GM19025 (cell line): ENCODE results near the gene SH3RF3.

Experiments
- ATAC-seq: cut with Tn5 transposase; IDR thresholded peaks from one replicate; pipeline ENCODE4 v1.9.1; 2021; ENCODE audit warnings: mild to moderate bottlenecking, low read depth, moderate library complexity; ENCODE audit not compliant: unreplicated experiment

SH3RF3 gene

DNA sequence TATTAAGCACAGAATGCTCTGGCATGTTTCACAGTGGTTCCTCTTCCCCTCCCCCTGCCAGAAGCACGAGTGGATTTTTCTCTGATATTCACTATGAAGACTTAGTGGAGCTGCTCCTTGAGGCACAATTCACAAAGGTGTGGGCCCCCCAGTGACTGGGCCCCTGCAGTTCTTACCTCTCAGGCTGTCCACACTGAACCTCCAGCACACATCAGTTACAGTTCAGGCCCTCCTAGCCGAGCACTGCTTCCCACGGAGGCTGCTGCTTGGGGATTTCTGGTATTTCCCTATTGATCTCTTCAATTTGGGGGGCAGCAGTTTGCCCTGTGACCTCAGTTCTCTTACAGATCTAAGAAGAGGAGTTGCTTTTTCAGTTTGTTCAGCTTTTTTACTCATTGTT, 236.1 kb downstream of the SH3RF3 start:
- no peak for ATAC-seq

DNA sequence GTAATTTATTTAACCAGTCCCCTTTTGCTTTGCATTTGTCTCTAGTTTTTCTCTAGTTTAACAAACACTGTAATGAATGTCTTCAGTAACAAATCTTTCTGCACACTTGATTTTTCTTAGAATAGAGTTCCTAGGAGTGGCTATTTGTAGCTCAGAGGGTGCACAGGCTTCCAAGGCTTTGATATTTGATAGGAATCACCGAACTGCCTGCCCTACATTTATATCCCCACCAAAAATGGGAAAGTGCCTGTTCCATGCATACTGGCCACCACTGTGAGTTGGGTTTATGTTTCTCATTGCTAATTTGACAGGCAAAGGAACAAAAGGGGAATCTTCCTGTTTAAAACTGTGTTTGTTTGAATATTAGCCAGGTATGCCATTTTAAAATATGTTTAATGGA, 238.7 kb downstream of the SH3RF3 start:
- no peak for ATAC-seq

DNA sequence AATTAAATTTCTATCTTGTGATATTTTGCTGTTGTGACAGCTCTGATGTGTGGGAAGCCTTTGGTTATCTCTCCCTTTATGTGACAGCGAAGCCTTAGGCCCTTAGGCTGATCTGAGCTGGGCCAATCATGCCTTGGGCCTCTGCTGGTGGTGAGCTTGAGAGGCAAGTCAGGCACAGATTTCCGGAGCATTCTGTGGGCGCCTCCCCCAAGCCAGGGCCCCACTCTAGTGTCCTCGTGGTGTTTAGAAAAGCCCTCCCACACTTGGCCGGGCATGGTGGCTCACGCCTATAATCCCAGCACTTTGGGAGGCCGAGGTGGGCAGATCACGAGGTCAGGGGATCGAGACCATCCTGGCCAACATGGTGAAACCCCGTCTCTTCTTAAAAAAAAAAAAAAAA, 239.8 kb downstream of the SH3RF3 start:
- no peak for ATAC-seq

DNA sequence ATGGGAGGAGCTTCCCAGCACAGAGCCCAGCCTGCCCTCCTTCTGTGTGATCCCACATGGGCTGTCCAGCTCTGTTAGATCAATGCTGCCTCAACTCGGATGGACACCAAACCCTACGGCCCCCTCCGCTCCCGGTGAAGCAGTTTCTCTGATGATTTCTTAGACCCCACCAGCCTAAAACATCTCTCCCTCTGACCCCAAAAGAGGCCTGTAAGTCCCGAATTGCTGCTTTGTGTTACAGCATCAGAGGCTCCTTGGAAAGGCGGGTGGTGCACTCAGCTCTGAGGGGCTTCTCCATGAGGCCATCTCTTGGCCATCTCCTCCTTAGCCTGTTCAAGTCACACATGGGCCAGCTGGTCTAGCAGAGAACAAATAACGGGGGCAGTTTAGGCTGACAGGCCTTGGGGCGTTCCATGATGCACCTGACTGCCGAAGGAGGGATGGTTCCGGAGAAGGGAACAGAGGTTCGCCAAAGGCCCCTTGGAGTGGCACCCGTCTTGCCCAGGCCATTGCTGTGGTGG, 240.7 kb downstream of the SH3RF3 start:
- no peak for ATAC-seq

DNA sequence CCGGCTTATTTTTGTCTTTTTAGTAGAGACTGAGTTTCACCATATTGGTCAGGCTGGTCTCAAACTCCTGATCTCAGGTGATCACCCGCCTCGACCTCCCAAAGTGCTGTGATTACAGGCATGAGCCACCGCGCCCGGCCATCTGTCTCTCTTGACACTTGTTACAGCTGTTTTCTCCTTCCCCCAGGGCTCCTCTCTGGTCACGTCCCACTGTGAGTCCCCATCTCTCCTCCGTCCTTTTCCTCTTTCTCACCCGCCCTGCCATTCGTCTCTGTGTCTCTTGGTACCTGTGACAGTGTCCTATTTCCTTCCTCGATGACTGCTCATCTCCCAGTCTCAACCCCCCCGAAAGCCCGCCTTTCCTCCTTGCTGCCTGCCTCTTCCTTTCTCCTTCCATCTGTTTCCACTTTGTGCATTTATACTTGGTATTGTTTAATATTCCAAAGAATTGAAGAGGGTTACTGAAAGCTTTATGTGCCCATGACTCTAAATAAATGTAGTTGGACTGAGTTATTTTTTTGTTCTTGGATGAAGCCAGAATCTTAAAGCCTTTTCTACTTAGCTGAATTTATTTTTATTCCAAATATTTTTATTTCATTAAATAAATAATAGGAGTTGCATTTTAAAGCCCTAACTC, 241.5 kb downstream of the SH3RF3 start:
- ATAC-seq = no peak

DNA sequence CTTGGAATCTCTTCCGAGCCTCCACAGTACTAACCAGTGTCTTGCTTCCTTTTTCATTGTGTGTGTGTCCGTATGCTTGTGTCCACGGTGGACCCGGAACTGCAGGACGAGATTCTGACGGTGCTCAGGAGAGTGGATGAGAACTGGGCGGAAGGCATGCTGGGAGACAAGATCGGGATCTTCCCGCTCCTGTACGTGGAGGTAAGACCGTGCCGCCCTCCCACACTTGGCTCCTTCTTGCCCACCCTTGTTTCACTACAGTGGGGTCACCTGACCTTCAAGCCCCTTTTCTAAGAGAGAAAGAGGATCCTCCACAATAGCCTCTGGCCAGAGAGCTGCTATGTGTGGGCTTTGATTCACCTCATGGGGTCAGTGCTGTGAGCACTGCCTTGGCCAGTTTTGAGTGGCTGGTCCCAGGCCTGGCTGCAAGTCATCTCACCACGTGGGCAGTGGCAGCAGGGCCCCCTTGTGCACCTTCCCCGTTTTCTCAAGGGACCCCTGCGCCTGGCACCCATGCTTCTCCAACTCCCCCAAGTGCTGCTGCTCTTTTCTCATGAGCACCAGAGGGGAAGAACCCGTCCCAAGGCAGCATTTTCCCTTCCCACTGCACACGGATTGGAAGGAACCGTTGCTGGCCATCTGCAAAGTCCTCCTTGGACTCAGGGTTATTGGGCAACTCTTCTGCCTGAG, 242.6 kb downstream of the SH3RF3 start:
- ATAC-seq = no peak

DNA sequence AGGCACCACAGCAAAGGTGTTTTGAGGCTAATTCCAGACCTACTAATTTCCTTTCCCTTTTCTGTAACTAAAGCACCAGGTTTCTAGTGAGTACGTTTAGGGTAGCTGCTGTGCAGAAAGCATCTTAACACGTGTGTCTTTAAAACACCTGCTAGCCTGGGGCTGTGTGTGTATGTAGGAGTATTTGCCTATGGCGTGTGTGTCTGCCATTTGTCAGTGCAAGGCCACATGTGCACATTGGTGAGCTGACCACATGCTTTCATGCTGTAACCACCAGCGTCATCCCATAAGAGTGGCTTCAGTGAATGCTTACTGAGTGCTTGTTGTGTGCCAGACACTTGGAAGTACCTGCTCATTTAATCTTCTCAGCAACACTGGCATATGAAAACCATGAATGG, 243.2 kb downstream of the SH3RF3 start:
- ATAC-seq = no peak

DNA sequence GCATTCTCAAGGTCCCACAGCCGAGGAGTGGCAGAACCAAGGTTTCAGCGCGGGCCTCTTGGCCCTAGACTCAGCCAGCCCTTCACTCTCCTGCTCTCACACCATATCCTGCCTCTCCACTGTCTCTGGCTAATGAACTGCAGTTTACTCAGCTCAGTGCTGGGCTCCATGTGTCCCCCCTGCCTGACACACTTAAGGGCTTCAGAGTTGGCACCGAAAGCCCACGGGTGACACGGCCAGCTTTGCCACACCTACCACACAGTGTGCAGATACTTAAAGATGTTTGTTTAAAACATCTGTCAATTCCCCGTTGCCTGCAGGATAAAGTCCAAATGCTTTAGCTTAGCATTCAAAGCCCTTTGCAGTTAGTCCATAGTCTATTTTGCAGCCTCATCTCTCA, 243.6 kb downstream of the SH3RF3 start:
- no peak for ATAC-seq

DNA sequence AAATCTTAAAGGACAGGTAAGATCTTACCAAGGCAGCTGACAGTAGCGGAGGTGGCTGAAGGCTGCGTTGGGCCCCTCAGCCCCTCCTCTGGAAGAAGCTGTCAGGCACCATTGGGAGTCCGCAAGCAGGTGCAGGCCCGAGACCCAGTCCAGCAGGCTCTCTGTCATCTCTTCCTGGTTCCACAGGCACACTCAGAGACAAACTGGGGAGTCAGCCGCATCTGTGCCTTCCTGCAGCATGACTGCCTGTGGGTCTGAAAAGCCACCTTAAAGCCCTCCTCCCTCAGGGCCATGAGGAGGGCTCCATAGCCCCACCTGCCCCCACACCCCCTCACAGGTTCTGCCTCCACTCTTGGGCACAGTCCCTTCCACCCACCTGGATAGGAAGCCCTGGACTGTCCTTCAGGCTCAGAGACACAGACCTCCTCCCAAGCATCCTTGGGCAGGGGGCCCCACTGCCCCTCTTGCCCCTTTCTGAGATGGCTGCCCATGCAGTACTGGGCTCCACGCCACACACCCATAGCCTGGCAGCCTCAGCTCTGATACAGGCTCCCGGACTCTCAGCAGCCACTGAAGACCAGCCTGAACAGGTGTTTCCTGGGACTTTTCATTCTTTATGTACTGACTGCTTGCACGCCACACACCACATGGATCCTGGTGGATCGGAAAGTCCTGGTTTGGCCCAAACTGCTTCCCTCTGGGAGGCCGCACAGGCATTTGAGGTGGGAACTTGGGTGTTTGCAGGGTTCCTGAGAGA, 245.0 kb downstream of the SH3RF3 start:
- ATAC-seq = no peak

DNA sequence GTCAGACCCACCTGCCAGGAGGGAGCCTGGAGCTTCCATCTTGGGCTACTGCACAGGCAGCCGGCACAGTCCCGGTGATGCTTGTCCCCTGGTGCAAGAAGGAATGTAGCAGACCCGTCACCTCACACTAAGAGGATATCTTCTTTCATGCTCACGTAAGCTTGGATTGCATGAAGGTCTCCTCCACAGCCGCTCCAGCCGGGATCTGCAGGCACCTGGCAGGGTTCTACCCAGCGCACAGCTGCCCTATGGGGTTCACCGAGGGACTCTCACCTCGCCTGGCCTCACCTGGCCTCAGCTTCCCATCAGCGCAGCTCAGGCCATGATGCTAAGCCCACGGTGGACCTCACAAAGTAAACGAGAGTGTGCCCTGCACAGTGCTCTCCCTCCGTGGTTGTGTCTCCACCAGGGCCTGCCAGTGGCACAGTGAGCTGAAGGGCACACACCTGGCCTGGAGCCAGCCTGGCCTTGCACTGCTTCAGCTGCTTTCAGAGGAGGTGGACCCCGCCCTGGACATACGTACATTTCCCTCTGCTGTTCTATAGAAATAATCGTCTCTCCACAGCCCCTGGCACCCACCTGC, 245.6 kb downstream of the SH3RF3 start:
- ATAC-seq = no peak

DNA sequence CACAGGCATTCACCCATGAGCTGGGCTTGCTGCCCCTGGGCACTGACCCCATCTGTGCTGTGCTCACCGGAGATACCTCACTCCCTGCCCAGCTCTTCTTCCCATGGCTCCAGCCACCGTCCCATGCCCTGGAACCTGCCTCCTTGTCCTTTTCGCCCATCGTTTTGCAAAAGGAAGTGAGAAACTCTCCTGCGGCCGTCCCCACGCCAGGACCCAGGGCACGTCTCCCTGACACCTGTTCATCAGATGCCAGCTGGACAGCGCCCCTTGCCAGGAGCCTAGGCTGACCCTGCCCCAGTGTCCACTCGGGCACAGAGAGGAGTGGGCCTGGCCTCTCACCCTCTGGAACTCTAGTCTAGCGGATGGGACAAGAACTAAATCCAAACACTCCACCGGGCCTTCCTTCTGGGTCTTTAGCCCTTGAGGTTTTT, 246.1 kb downstream of the SH3RF3 start:
- no peak for ATAC-seq

DNA sequence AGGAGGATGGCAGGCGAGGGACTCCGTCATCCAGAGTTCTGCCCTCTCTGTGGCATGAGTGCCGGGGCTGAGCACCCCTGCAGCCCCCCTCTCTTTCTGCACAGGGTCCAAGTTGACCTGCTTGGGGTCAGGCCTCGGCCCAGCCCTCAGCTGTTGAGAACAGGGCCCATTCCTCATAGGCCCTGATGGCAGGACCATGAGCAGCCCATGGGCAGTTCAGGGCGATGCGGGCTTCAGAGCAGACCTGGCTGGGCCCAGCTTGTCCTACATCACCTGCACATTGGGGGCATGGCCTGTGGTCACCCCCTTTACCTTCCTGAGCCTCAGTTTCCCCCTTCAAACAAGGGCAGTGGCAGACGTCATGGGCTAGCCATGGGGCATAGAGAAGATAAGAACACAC, 246.7 kb downstream of the SH3RF3 start:
- no peak for ATAC-seq

DNA sequence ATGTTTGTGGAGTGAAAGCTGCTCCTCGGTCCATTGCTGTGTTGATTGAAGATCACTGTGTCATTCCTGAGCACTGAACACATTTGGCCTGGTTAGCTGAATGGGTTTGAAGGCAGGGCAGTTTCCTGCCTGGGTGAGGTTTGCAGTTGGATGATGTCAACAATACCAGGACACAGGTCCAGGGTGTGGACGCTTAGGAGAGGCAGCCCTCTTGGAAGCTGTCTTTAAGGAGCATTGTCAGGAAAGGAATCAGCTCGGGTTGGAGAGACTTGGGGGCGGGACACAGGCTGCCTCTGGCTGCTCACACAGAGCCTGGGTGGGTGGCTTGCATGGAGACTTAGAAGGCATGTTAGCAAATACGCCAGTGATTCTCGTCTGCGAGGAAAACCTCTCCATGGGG, 247.1 kb downstream of the SH3RF3 start:
- ATAC-seq = no peak

DNA sequence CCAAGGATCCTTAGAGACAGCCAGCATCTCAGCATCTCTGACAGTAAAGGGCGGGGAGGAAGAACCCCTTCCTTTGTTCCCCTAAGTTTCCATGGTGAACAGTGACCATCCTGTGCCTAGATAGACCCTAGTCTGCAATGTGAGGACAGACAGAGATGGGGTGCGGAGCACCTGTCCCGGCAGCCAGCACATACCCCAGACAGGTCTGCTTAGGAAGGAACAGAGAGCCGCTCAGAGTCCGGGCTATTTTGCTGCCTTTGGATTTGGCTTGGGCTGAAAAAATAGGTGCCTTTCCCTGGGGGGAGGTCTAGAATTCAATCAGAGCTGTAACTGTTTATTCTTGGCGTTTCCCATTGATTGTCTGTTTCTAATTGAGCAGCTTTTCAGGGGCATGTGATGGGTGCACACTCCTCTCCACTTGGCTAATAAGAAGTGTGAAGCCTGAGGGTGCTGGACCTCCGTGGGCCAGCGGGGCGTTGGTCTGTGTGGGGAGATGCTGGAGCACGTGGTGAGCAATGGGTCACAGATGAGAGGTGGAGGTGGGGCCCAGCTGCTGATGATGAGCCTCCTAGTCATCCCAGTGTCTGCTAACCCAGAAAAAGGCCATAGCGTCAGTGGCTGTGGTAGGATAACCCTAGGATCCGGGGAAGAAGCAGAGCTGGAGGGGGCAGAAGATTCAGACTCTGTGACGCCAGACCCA, 247.9 kb downstream of the SH3RF3 start:
- no peak for ATAC-seq

DNA sequence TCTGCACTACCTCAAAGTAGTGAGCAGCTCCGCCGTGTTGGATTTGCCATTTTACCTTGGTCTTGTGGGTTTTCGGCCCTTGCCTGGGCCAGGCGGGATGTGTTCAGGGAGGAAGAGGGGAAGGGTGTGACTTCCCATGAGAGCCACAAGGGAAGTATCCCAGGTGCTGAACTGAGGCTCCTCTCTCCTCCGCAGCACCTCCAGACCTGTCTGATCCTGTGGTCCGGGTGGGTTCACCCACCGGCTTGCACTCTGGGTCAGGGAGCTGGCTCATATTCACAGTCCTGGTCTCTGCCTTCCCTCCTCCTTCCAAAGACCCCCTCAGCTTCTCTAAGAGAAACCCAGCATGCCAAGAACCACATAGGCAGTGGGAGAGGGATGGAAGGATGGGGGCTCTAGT, 249.0 kb downstream of the SH3RF3 start:
- ATAC-seq = no peak

DNA sequence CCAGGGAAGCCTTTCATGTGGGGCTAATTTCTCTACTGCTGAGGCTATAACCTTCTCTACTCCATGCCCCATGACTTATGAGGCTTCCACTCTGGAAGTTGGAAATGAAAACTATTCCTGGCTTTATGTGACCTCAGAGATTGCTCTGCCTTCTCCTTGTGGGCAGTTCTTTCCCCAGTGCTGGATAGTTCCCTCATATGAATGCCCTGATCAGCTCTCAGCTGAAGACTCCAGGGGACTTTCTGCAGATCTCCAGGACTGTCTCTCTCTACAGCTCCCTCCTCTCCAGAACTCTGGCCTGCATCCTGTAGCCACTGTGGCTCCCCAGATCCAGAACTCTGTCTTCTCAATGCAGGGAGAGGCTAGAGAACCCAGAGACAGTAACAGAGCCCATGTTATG, 249.7 kb downstream of the SH3RF3 start:
- ATAC-seq = no peak

DNA sequence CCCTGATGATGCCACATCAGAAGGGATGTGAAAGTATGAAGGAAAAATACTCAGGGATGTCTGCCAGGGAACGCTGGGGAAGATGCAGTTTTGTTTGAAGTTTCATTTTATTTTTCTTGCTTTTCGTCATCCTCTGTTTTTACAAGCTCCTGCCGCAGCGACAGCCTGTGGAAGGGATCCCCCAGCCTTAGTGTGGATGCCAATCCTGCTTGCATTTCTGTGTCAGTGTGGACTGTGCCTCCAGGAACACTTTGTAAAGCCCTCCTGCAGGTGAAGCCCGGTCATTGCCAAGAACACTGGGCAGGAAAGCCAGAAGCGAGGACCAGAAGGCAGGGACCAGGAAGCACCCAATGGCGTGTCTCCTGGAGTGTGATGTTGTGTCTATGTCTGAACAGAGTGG, 250.5 kb downstream of the SH3RF3 start:
- ATAC-seq = no peak

DNA sequence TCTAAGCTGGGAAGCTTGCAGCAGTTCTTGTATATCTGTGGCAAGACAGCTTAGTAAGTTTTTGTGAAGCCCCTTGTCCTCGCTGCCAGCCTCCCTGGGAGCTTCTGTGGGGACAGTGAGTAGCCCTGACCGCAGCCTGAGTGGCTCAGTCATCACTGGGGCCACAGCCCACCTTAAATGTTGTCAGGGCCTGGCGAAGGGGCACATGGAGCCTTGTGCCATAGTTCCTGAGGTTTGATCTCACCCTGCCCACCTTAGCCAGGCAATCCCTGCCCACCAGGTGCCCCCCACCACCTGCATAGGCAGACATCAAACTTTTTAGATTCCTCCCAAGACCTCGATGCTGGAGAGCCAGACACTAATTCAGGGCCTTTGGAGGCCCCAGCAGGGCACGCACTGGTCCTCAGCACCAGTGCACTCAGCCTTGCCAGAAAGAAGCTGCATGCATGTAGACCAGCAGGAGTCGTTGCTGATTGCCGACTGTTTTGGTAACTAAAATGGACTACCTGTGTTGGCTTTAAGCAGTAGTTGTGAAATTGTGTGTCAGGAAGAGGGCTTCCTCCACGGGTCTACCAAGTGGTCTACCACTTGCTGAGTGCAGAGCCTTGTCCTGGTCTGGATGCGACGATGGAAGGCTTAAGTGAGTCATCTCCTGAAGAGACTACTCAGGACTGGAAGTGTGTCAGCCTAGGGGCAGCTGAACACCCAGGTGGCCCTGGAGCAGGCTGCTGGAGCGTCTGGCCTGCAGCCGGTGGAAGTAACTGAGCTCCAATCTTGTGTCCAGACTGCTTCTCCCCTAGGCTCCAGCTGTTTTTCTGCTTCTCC, 251.7 kb downstream of the SH3RF3 start:
- ATAC-seq = no peak

DNA sequence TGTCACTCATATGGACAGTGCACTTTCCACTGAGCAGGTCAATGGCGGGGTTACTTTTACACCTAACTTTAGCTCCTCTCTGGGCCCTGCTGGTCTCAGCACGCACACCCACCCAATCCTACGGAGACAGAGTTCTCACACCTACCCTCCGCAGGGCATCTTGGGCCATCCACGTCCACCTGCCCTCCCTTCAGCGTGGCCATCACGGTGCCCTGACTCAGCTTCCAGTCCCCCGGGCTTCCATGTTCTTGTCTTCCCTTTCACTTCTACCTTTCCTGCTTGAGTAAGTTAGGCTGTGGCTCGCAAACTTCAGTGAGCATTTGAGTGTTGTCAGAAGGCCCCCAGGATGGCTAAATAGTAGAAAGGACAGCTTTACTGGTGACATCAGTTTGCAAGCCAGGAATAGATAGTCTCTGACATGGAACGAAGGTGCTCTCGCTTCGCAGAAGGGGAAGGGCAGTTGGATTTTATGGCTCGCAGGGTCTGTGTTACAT, 252.4 kb downstream of the SH3RF3 start:
- ATAC-seq = no peak
